Embryonic facial prominence (tissue), 1 donor: ENCODE results near the gene BDP1.
"Not testable (repeated sequence)": the region's sequence is repeated elsewhere in the genome, so short reads cannot be mapped to it uniquely, and the experiment has no call there.

Experiments
- DNase-seq: peaks from one replicate; pipeline ENCODE4 v3.0.0-alpha.2; 2016; ENCODE audit errors: extremely low spot score

BDP1 gene

DNA sequence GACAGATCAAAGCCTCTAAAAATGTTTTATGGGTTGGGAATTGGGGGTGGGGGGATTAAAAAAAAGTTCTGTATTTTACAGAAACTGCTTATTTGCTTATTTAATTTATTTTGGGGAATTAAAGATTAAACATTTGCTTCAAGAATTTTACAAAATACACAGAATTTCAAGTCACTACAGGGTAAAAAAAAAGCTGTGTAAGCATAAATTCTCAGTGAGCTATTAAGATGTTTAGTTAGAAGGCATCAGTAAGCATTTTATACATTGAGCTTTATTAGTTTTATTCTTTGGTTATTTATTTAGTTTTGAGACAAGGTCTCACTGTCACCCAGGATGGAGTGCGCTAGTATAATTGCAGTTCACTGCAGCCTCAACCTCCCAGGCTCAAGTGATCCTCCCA, 5.2 kb downstream of the BDP1 start:
- no peak for DNase-seq

DNA sequence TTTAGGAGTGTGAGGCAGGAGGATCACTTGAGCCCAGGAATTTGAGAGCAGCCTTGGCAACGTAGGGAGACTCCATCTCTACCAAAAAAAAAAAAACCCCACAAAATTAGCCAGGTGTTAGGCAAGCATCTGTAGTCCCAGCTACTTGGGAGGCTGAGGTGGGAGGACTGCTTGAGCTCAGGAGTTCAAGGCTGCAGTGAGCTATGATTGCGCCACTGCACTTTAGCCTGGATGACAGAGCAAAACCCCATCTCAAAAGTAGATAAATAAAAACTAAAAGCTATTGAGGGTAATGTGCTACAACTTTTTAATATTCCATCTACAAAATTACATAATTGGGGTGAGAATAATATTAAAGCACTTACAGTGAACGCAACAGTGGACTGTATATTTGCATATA, 5.9 kb downstream of the BDP1 start:
- DNase-seq, result no peak

DNA sequence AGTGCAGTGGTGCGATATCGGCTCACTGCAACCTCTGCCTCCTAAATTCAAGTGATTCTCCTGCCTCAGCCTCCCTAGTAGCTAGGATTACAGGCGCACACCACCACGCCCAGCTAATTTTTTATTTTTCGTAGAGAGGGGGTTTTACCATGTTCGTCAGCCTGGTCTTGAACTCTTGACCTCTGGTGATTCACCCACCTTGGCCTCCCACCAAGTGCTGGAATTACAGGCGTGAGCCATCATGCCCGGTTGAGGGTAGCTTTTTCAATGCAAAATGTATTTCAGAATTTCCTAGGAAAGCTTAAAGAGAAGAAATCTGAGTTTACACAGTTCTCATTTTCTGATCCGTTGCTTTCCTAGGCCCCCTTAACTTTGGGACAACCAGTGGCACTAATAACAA, 15.7 kb downstream of the BDP1 start:
- DNase-seq, result no peak

DNA sequence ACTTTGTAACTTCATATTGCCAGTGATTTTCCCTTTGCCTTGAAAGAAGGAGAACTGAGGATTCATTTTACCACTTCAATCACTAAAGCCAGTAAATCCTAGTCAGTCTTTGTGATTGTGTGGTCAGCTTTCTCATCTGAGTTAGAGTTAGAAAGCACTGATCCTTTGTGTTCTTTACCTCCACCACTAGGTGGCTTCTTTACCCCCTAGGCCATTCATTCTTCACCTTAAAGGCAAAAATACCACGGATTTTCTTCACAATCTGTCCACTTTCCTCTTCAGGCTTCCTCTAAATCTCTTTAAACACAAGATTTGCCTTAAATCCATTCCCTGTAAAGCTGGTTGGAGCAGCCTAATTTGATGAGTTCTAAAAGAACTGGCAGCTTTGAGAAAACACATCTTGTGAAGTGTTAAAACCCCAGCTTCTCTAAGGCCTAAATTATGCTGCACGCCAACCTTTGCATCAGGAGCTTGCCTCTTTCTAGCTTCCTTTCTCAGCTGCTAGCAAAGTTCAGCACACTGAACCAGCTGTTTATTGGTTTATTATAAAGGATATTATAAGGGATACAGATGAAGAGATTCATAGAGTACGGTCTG, 20.4 kb downstream of the BDP1 start:
- DNase-seq, result no peak

DNA sequence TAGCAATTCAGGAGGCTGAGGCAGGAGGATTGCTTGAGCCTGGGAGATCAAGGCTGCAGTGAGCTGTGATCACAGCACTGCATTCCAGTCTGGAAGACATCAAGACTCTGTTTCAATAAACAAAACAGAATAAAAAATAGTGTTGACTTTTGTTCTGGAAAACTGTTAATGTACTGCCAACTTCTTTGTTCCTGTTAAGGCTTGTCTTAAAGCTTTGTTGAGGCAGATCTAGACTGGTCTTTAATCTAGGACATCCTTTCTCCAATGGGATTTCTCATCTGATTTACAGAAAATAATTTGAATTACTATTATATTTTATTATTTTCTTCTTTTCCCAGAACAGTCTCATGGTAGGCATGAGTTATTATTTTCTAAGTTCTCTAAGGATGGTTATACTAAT, 26.0 kb downstream of the BDP1 start:
- no peak for DNase-seq

DNA sequence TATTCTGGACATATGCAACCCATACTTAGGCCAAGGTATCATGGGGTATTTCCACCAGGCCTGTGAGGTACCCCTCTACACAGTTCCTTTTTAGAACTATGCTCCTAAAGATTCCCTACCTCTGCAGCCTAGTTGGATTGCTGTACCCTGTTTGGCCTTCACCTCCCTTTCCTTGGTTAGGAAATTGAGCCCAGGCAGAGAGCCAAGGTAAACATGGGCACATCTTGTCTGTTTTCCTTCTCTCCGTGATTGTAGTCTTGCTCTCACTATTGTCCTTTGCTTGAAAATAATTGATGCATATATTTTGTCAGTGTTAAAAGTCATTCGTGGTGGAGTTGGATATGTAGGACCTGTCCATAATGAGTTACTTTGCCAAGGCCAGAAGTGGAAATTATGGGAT, 26.7 kb downstream of the BDP1 start:
- DNase-seq, result no peak

DNA sequence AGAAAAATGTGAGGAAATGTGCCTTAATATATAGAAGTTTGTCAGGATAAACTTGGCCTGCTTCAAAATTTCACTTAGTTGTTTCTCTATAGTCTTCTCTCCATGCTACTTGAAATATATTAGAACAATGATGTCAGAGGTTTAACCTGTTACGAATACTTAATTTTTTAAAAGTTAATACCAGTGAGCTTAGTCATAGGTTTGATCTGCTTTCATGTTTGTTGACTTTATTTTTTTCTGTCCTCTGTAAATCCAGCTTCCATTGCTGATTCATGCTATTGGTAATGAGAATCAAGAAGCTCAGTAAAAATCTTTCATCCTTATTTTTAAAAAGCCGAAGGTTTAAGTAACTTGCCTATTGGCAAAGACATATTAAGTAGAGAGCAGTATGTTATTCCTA, 27.9 kb downstream of the BDP1 start:
- no peak for DNase-seq

DNA sequence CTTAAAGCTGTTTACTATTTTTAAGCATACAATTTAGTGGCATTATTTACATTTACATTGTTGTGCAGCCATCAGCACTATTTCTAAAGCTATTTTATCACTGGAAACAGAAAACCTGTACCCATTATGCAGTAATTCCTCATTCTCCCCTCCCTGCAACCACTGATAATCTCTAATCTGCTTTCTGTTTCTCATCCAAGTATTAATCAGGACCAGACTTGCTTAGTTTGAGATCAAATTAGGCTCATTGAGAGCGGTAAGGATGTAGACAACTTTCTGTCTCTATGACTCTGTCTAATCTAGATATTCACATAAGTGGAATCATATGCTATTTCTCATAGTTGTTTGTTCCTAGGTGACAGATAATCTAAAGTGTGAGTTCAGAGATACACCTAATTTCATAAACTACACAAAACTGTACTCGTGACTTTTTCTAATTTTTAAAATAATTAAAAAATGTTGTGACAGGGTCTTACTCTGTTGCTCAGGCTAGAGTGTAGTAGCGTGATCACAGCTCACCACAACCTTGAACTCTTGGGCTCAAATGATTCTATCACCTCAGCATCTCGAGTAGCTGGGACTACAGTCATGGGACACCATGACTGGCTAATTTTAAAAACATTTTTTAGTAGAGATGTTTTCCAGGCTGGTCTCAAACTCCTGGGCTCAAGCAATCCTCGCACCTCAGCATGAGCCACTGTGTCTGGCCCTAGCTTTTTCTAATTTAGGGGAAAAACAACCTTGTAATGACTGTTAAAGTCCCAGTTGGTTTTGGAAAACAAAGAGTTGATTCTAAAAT, 37.6 kb downstream of the BDP1 start:
- no peak for DNase-seq

DNA sequence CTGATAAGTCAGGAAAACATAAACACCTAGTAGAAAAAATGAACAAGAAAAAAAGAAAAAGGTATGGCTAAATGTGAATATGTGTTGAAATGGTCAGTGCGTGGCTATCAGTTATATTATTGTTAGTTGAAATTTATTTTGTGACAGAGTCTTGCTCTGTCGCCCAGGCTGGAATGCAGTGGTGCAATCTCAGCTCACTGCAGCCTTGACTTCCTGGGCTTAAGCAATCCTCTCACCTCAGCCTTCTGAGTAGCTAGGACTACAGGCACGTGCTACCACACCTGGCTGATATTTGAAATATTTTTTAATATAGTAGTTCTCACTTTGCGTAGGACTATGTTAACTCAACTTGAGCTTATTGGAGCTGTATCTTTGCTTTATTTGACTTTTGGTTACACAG, 38.8 kb downstream of the BDP1 start:
- DNase-seq, result not testable (repeated sequence)

DNA sequence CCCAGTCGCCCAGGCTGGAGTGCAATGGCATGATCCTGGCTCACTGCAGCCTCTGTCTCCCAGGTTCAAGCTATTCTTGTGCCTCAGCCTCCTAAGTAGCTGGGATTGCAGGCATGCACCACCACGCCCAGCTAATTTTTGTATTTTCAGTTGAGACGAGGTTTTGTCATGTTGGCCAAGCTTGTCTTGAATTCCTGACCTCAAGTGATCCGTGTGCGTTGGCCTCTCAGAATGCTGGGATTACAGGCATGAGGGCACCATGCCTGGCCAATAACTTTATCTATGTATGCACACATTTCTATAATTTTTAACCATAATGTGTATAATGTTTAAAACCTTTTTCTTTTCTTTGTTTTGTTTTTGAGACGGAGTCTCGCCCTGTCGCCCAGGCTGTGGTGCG, 43.3 kb downstream of the BDP1 start:
- not testable (repeated sequence) for DNase-seq

DNA sequence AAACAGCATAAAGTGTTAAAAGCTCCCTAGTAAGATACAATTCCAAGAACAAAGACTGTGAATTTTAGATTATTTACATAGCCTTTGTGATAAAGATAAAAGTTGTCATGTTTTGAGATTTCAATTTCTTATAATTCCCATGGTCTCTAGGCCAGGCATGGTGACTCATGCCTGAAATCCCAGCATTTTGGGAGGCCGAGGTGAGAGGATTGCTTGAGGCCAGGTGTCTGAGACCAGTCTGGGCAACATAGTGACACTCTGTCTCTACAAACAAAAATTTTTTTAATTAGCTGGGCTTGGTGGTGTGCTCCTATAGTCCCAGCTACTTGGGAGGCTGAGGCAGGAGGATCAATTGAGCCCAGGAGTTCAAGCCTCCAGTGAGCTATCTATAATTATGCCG, 48.1 kb downstream of the BDP1 start:
- no peak for DNase-seq

DNA sequence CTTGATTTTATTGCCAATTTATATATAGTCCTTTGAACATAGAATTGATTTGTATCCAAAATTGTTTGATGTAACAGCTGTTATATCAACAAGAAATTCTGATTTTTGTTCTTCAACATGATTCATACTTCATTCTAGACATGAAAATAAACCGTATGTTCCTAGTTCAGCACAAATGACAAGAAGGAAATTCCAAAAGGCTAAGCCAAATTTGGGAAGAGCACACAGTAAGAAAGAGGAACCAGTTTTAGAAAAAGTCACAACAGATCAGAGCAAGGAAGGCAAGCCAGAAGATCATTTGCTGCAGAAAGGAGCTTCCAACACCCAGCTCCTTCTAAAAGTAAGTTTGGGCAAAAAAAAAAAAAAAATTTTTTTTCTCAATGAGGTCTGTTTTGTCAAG, 66.7 kb downstream of the BDP1 start:
- no peak for DNase-seq

DNA sequence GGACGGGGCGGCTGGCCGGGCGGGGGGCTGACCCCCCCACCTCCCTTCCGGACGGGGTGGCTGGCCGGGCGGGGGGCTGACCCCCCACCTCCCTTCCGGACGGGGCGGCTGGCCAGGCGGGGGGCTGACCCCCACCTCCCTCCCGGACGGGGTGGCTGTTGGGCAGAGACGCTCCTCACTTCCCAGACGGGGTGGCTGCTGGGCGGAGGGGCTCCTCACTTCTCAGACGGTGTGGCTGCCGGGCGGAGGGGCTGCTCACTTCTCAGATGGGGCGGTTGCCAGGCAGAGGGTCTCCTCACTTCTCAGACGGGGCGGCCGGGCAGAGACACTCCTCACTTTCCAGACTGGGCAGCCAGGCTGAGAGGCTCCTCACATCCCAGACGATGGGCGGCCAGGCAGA, 70.2 kb downstream of the BDP1 start:
- not testable (repeated sequence) for DNase-seq

DNA sequence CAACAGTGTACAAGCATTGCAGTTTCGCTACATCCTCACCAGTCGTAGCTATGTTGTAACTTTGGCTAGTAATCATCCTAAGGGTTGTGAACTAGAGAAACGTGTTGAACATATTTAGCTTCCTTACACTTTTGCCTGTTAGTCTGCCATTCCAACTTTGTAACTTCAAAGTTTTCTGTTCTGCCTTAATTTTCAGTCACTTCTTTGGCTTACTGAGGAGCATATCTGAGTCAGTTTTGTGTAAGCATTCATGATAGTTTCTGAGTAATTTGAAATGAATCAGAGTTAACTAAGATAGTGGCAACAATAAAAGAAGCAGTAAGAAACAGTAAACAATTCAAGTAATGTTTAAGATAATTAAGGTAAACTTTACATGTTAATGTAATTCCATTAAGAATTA, 72.8 kb downstream of the BDP1 start:
- no peak for DNase-seq

DNA sequence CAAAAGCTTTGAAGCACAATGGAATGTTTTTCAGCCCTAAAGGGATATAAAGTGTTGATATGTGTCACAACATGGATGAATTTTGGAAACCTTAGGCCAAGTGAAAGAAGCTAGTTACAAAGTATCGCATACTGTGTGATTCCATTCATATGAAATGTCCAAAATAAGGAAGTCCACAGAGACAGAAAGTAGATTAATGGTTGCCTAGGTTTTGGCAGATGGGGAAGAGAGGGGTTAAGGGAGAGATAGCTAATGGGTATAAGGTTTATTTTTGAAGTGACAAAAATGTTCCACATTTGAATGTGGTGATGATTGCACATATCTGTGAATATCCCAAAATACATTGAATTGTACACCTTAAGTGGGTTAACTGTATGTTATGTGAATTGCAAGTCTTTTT, 74.2 kb downstream of the BDP1 start:
- DNase-seq, result no peak

DNA sequence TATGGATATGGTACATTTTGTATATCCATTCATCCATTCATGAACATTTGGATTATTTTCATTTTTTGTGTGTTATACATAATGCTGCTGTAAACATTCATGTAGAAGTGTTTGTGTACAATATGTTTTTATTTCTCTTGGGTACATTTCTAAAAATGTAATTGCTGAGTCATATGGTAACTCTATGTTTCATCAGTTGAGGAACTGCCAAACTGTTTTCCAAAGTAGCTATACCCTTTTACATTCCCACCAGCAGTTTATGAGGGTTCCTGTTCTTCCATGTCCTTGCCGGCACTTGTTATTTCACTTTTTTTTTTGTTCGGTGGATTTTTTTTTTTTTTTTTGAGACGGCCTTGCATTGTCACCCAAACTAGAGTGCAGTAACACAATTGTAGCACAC, 77.7 kb downstream of the BDP1 start:
- DNase-seq, result no peak

DNA sequence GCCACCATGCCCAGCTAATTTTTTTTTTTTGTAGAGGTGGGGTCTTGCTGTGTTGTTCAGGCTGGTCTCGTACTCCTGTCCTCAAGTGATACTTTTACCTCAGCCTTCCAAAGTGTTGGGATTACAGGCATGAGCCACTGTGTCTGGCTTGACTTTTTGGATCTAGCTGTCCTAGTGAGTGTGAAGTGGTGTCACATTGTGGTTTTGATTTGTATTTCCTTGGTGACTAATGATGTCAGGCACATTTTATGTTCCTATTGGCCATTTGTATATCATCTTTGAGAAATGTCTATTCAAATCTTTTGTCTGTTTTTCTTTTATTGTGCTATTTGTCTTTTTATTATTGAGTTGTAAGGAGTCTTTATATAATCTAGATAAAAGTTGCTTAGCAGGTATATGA, 78.2 kb downstream of the BDP1 start:
- no peak for DNase-seq

DNA sequence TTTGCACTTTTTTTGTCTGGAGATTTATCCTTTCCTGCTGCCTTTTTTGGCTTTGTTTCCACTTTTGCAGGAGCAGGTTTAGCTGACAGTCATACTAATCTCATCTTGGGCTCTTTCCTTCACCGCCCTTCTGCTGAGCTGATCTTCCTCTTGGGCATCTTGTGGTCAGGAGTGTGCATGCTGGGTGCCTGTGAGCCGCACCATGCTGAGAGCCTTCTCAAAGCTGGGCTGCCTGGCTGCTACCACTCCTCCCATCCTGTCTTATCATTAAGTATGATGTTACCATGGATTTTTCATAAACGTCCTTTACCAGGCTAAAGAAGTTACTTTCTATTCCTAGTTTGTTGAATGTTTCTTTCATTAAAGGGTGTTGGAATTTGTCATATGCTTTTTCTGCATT, 82.2 kb downstream of the BDP1 start:
- DNase-seq, result no peak

DNA sequence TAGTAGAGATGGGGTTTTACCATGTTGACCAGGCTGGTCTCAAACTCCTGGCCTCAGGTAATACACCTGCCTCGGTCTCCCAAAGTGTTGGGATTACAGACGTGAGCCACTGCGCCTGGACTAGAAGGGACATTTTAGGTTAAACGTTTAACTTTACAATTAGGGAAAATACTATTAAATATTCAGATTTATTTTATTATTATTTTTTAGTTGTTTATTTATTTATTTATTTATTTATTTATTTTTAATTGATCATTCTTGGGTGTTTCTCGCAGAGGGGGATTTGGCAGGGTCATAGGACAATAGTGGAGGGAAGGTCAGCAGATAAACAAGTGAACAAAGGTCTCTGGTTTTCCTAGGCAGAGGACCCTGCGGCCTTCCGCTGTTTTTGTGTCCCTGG, 95.4 kb downstream of the BDP1 start:
- not testable (repeated sequence) for DNase-seq

DNA sequence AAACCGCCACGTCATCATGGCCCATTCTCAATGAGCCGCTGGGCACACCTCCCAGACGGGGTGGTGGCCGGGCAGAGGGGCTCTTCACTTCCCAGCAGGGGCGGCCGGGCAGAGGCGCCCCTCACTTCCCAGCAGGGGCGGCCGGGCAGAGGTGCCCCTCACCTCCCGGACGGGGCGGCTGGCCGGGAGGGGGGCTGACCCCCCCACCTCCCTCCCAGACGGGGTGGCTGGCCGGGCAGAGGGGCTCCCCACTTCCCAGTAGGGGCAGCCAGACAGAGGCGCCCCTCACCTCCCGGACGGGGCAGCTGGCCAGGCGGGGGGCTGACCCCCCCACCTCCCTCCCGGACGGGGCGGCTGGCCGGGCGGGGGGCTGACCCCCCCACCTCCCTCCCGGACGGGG, 96.1 kb downstream of the BDP1 start:
- DNase-seq, result not testable (repeated sequence)

DNA sequence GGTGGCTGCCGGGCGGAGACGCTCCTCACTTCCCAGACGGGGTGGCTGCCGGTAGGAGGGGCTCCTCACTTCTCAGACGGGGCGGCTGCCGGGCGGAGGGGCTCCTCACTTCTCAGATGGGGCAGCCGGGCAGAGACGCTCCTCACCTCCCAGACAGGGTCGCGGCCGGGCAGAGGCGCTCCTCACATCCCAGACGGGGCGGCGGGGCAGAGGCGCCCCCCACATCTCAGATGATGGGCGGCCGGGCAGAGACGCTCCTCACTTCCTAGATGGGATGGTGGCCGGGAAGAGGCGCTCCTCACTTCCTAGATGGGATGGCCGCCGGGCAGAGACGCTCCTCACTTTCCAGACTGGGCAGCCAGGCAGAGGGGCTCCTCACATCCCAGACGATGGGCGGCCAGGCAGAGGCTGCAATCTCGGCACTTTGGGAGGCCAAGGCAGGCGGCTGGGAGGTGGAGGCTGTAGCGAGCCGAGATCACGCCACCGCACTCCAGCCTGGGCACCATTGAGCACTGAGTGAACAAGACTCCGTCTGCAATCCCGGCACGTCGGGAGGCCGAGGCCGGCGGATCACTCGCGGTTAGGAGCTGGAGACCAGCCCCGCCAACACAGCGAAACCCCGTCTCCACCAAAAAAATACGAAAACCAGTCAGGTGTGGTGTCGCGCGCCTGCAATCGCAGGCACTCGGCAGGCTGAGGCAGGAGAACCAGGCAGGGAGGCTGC, 96.7 kb downstream of the BDP1 start:
- DNase-seq, result not testable (repeated sequence)

DNA sequence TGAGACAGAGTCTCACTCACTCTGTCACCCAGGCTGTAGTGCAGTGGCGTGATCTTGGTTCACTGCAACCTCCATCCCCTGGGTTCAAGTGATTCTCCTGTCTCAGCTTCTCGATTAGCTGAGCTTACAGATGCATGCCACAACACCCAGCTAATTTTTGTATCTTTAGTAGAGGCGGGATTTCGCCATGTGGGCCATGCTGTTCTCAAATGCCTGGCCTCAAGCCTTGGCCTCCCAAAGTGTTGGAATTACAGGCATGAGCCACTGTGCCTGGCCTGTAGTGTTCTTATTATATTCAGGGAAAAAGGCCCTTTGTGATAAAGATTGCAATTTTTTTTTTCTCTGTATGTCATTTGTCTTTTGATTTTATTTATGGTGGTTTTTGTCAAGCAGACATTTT, 107.7 kb downstream of the BDP1 start:
- no peak for DNase-seq

DNA sequence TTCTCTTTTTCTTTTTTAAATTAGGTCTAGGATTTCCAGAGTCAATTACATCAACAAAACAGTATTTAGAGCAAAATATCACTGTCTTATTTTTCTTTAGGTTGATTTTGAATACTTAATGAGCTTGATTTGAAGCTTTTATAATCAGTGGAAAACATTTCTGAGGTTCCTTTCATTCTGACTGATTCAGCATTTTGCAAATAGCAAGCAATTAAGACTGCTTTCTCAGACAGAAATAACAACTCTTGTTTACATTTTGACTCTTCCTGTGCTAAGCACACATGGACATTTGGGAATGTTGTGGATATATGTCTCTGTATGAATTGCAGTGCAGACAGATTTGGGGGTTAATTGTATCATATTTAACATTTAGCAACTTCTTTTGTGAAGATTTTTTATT, 109.4 kb downstream of the BDP1 start:
- no peak for DNase-seq
